B cell (primary cell): ENCODE measurements around the gene SERTAD2. TPM values are rescaled to one million over a fixed set of nuclear protein-coding genes. Genes with fewer than 3 reads are reported as not detected.

Experiments
- ATAC-seq: fragments of 200-7000 bp; cut with Tn5 transposase; one replicate; pipeline ENCODE4 v1.10.0; 2021; ENCODE audit warnings: low read depth, mild to moderate bottlenecking, moderate number of reproducible peaks, moderate library complexity
- CTCF ChIA-PET: fragments of 350-600 bp; sonication (Branson Sonifier 250); formaldehyde crosslinking; loops from one replicate; lab custom pipeline; 2021; ENCODE audit warnings: antibody characterized with exemption, inconsistent platforms; lab: Charles Lee
- POLR2A ChIA-PET: fragments of 350-600 bp; sonication (Branson Sonifier 250); formaldehyde crosslinking; loops from one replicate; lab custom pipeline; 2021; ENCODE audit warnings: antibody characterized with exemption; lab: Charles Lee
- DNase-seq: peaks from one replicate; pipeline ENCODE4 v3.0.0; 2013
- H2AFZ ChIP-seq: 2 replicates; pipeline ENCODE4 v1.6.1; 2012; ENCODE audit warnings: mild to moderate bottlenecking, low read depth, low read length; ENCODE audit not compliant: insufficient read depth, poor library complexity, severe bottlenecking
- H3K27ac ChIP-seq, 2 donors: 1 replicate in 1 of 2; 2 replicates in 1 of 2; pipeline ENCODE4 v1.5.1; 2012 to 2013; ENCODE audit warnings: low read length in 2 of 2, mild to moderate bottlenecking in 2 of 2, moderate library complexity in 1 of 2
- H3K27me3 ChIP-seq, 4 experiments: fragments of 200-600 bp in 1 of 4; sonication (generic) in 1 of 4; replicated peaks in 1 of 4; 1 replicate in 2 of 4; 2 replicates in 2 of 4; pipeline versions ENCODE4 v1.6.1 to v1.7.0; 2013 to 2016; ENCODE audit warnings: low read length in 3 of 4, mild to moderate bottlenecking in 2 of 4, mixed read lengths in 1 of 4, moderate library complexity in 1 of 4; ENCODE audit not compliant: insufficient read depth in 4 of 4, control insufficient read depth in 3 of 4; ENCODE audit errors: control extremely low read depth in 1 of 4
- H3K36me3 ChIP-seq, 2 experiments: replicated peaks in 1 of 2; 1 replicate in 1 of 2; 2 replicates in 1 of 2; pipeline versions ENCODE4 v1.6.1 to v1.7.1; 2013; ENCODE audit warnings: low read length in 1 of 2; ENCODE audit not compliant: insufficient read depth in 2 of 2, control insufficient read depth in 1 of 2; ENCODE audit errors: control extremely low read depth in 1 of 2, extremely low read depth in 1 of 2
- H3K4me1 ChIP-seq, 2 donors: fragments of 200-600 bp in 1 of 2; sonication (generic) in 1 of 2; 1 replicate in 1 of 2; 2 replicates in 1 of 2; pipeline versions ENCODE4 v1.5.1 to v1.6.1; 2013 to 2017; ENCODE audit warnings: low read length in 2 of 2; ENCODE audit not compliant: control insufficient read depth in 2 of 2, insufficient read depth in 2 of 2
- H3K4me2 ChIP-seq: replicated peaks from 2 replicates; pipeline ENCODE3; 2012; ENCODE audit warnings: mild to moderate bottlenecking, low read depth, low read length; ENCODE audit not compliant: poor library complexity, severe bottlenecking
- H3K4me3 ChIP-seq, 5 experiments: fragments of 200-600 bp in 1 of 5; sonication (generic) in 1 of 5; 1 replicate in 3 of 5; 2 replicates in 2 of 5; pipeline versions ENCODE4 v1.5.1 to v1.7.0; 2011 to 2016; ENCODE audit warnings: low read length in 4 of 5, mild to moderate bottlenecking in 4 of 5, low read depth in 2 of 5, control low read depth in 1 of 5, moderate library complexity in 1 of 5; ENCODE audit not compliant: insufficient read depth in 1 of 5; ENCODE audit errors: control extremely low read depth in 1 of 5, extremely low read depth in 1 of 5
- H3K79me2 ChIP-seq: fragments of 200-600 bp; sonication (generic); one replicate; pipeline ENCODE4 v1.6.0; 2016; ENCODE audit warnings: low read length; ENCODE audit not compliant: control insufficient read depth, insufficient read depth
- H3K9ac ChIP-seq: fragments of 200-600 bp; sonication (generic); 2 replicates; pipeline ENCODE4 v1.6.1; 2017; ENCODE audit warnings: mild to moderate bottlenecking, low read length, moderate library complexity
- H3K9me3 ChIP-seq, 3 donors: one replicate each; pipeline versions ENCODE4 v1.6.1 to v1.7.1; 2013; ENCODE audit warnings: low read length in 2 of 3; ENCODE audit not compliant: control insufficient read depth in 2 of 3, insufficient read depth in 1 of 3; ENCODE audit errors: control extremely low read depth in 1 of 3
- H4K20me1 ChIP-seq: 2 replicates; pipeline ENCODE4 v1.6.0; 2012; ENCODE audit warnings: mild to moderate bottlenecking, low read length; ENCODE audit not compliant: insufficient read depth, control insufficient read depth, poor library complexity, severe bottlenecking
- H3K27ac Mint-ChIP-seq: one replicate; pipeline ENCODE4 v1.8.0; 2021; ENCODE audit warnings: mixed read lengths
- H3K27me3 Mint-ChIP-seq: one replicate; pipeline ENCODE4 v1.8.0; 2021; ENCODE audit warnings: mixed read lengths
- H3K4me1 Mint-ChIP-seq: one replicate; pipeline ENCODE4 v1.8.0; 2021; ENCODE audit warnings: mixed read lengths
- H3K4me3 Mint-ChIP-seq: one replicate; pipeline ENCODE4 v1.8.0; 2021; ENCODE audit warnings: mixed read lengths
- H3K9me3 Mint-ChIP-seq: one replicate; pipeline ENCODE4 v1.8.0; 2022; ENCODE audit warnings: mixed read lengths; ENCODE audit not compliant: insufficient read depth
- CTCF ChIP-seq: fragments of 200-600 bp; IDR thresholded peaks from one replicate; pipeline ENCODE4 v1.8.0; 2022; ENCODE audit warnings: antibody characterized with exemption, mild to moderate bottlenecking
- EZH2 ChIP-seq: IDR thresholded peaks from 2 replicates; pipeline ENCODE4 v1.6.1; 2012; ENCODE audit warnings: borderline replicate concordance, low read depth, mild to moderate bottlenecking, moderate library complexity, low read length; ENCODE audit not compliant: insufficient read depth, poor library complexity, severe bottlenecking
- whole genome bisulfite sequencing: methylation state at CpG from one replicate; pipeline ENCODE4 v1.1.5; 2013; ENCODE audit warnings: missing lambda C conversion rate; ENCODE audit not compliant: insufficient coverage; 5-methylcytosine and 5-hydroxymethylcytosine counted together
- intact Hi-C: fragments of 100-400 bp; cut with micrococcal nuclease; formaldehyde crosslinking; loops from one replicate; pipeline ENCODE4 v1.10.0; 2022
- polyA plus RNA-seq: library from polyadenylated mRNA; depleted of rRNA; stranded (reverse); fragments of >200 nt; gene quantifications from 2 replicates; pipeline ENCODE4 v1.2.3, GENCODE V29; 2012
- total RNA-seq, 2 donors: library from RNA; stranded (reverse); fragments of 120-200 nt in 1 of 2; gene quantifications; 1 replicate in 1 of 2; 2 replicates in 1 of 2; pipeline versions ENCODE4 v1.2.3 to v1.2.4, GENCODE V29; 2013 to 2022

The SERTAD2 gene
- total and polyA plus RNA-seq, 2 donors (not counting 1 experiment from before 2014, with no cell fraction given), result 49.5 to 66.8 TPM

DNA sequence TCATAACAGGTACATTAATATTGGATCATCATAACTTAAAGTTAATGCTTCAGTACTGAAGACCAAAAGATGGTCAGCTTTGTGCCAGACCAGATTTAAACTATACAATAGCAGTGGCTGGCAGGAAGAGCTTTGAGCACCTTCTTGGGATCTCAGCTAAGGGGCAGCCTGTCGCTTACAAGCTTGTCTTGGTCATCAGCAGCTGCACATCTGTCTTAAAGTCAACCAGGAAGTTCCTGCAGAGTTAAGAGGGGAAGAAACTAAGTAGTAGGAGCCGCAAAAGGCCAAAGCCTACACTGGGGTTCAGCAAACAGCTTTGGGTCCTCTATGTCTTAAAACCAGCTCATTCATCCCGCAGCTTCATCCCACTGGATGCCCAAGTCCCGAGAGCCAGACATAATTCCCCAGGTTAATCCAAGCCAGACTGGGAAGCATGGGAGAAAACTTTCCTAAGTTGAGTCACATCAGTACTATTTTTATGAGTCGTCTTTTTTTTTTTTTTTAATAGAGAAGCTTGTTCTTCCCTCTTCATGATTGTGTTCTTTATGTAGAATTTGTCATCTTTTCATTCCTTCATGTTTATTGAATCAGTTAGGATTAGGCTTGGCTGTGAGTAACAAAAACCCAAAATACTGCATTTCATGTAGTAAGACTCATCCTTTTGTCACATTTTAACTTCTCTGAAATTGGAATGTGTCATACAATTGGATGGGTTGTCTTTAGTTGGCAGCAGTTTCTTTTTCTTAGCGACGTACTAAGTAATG is 59.3 kb downstream of the SERTAD2 start:
- peaks cover 3 to 36% of the 10 kb centered on the region in 2 experiments for H3K36me3 ChIP-seq
- no peaks in the 10 kb centered on the region for H3K27me3 Mint-ChIP-seq
- intact Hi-C loops, result no loop called here
- H3K27ac ChIP-seq, result no peak overlapping the region
- ChIA-PET CTCF (interaction anchor here (0.8 to 3.6 kb wide), 9 partner anchors 8 to 322 kb away, joined by 3 to 13 read pairs (median 3); partner anchors contain the start of gene AFTPH), POLR2A (interaction anchor here (0.7 to 0.9 kb wide), 3 partner anchors 11 to 157 kb away, joined by 4 to 5 read pairs (median 4); no protein-coding TSS in a partner anchor)
- no peaks in the 10 kb centered on the region for H3K27me3 ChIP-seq
- TF ChIP-seq EZH2, result no peak
- DNase-seq (no peak), ATAC-seq (no peak)
- WGBS, result 90% methylated on average over 2 of the region's 7 CpGs
- H3K4me3 ChIP-seq, result no peak overlapping the region
- H3K9me3 Mint-ChIP-seq, result no peaks in the 10 kb centered on the region
- no peak overlapping the region for H2AFZ ChIP-seq
- H3K4me3 Mint-ChIP-seq, result no peak overlapping the region
- no peaks in the 10 kb centered on the region for H4K20me1 ChIP-seq
- no peaks in the 10 kb centered on the region for H3K9me3 ChIP-seq
- H3K4me1 ChIP-seq, result no peaks in the 10 kb centered on the region
- no peak overlapping the region for H3K4me2 ChIP-seq
- H3K79me2 ChIP-seq, result no peaks in the 10 kb centered on the region
- H3K4me1 Mint-ChIP-seq, result no peaks in the 10 kb centered on the region
- no peak overlapping the region for H3K27ac Mint-ChIP-seq
- H3K9ac ChIP-seq, result no peak overlapping the region

DNA sequence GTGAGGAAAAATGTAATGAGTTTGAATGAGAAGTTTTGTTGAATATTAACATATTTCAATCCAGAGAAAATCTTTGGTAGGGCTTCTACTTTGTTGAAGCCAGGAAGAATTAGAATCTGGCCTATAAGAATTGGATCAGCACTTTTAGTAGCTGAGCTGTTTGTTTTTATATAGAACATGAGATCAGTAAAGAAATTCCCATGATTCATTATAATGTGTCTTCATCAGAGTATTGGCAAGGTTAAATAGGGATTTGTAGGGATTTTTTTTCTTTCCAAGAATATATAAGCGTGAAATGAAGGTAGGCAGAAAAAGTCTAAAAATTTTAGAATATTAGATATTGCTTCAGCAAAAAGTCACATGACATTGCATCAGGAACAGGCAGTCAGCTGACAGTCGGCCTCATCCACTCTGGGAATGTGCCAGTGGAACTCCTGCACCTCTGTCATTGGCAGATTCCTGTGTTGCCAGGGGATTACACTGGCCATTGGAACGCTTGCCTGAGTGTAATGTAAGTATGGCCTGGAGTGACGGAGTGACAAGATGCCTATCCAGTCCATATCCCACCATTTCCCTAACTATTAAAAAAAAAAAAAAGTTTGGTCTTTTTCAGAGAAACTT is 60.6 kb downstream of the SERTAD2 start:
- no peak overlapping the region for H3K4me3 ChIP-seq
- Mint-ChIP-seq H3K27ac (no peak overlapping the region), H3K9me3 (no peaks in the 10 kb centered on the region), H3K4me1 (peaks cover 2% of the 10 kb centered on the region), H3K27me3 (no peaks in the 10 kb centered on the region), H3K4me3 (no peak overlapping the region)
- H3K4me1 ChIP-seq, result no peaks in the 10 kb centered on the region
- 88% methylated on average over 1 of the region's 4 CpGs for WGBS
- H3K36me3 ChIP-seq, result peaks cover 6 to 48% of the 10 kb centered on the region in 2 experiments
- H3K9me3 ChIP-seq, result no peaks in the 10 kb centered on the region
- no peaks in the 10 kb centered on the region for H3K79me2 ChIP-seq
- ChIA-PET CTCF (interaction anchor here (1.1 to 1.4 kb wide), 3 partner anchors 12 to 274 kb away, joined by 3 to 5 read pairs (median 5); no protein-coding TSS in a partner anchor), POLR2A (no interaction called here)
- H4K20me1 ChIP-seq, result no peaks in the 10 kb centered on the region
- no peak for ATAC-seq
- H2AFZ ChIP-seq, result no peak overlapping the region
- intact Hi-C loops, result no loop called here
- no peak overlapping the region for H3K9ac ChIP-seq
- no peak for TF ChIP-seq EZH2
- no peak for TF ChIP-seq CTCF
- no peak overlapping the region for H3K4me2 ChIP-seq
- no peak for DNase-seq
- H3K27me3 ChIP-seq, result no peaks in the 10 kb centered on the region
- H3K27ac ChIP-seq, result no peak overlapping the region
